ENCODE data around the gene SLC6A9. TPM values are rescaled to one million over a fixed set of nuclear protein-coding genes. Genes with fewer than 3 reads are reported as not detected.
A peak's percentile ranks its signal among the peaks of the same experiment; 100 is the strongest.

SLC6A9 gene
- total and polyA plus RNA-seq, 12 donors = 11.8 to 198 (median 23.5) TPM

GRCh38 chr1:44077421-44077820, 46.2 kb upstream of the SLC6A9 start:
- H3K9me3 ChIP-seq (replicated peaks in 1 of 3) = no peaks in the 10 kb centered on the region
- no peaks in the 10 kb centered on the region for H3K36me3 ChIP-seq (replicated peaks in 1 of 2)
- H3K27me3 ChIP-seq = no peaks in the 10 kb centered on the region
- no peak for DNase-seq
- no peak overlapping the region for H3K4me3 ChIP-seq
- H3K4me1 ChIP-seq (replicated peaks in 1 of 2) = peaks cover 0 to 14% of the 10 kb centered on the region in 2 donors
- H3K27ac ChIP-seq = peak overlapping the region in 2 of 5 donors; percentile 1 to 2
- 83 to 91% (median 89%) methylated on average over 5 of the region's 5 CpGs for WGBS, 4 donors
- intact Hi-C loops (cut with DNase I) = no loop called here
- no peak for TF ChIP-seq CTCF (IDR thresholded peaks at IDR 0.05)

GRCh38 chr1:44076066-44076465, 44.8 kb upstream of the SLC6A9 start:
- TF ChIP-seq POLR2A (IDR thresholded peaks at IDR 0.05) (no peak), CTCF (IDR thresholded peaks at IDR 0.05) (no peak)
- Histone ChIP-seq H3K9me3 (replicated peaks in 1 of 3) (no peaks in the 10 kb centered on the region), H3K27ac (no peak overlapping the region), H3K4me3 (no peak overlapping the region), H3K4me1 (replicated peaks in 1 of 2) (peaks cover 0 to 14% of the 10 kb centered on the region in 2 donors), H3K36me3 (replicated peaks in 1 of 2) (no peaks in the 10 kb centered on the region), H3K27me3 (no peaks in the 10 kb centered on the region)
- 44 to 78% (median 72%) methylated on average over 1 of the region's 1 CpG for WGBS, 4 donors
- intact Hi-C loops (cut with DNase I) = no loop called here
- no peak for DNase-seq

- TF ChIP-seq POLR2A (IDR thresholded peaks at IDR 0.05) (no peak), CTCF (IDR thresholded peaks at IDR 0.05) (no peak)
Observed at GRCh38 chr1:44074415-44074814, 43.2 kb upstream of the SLC6A9 start.

GRCh38 chr1:44073528-44073927, 42.3 kb upstream of the SLC6A9 start:
- no peaks in the 10 kb centered on the region for H3K9me3 ChIP-seq (replicated peaks in 1 of 3)
- TF ChIP-seq POLR2A (IDR thresholded peaks at IDR 0.05) = no peak
- TF ChIP-seq CTCF (IDR thresholded peaks at IDR 0.05) = no peak
- no peaks in the 10 kb centered on the region for H3K27me3 ChIP-seq
- H3K4me1 ChIP-seq (replicated peaks in 1 of 2) = peaks cover 6 to 19% of the 10 kb centered on the region in 2 donors
- H3K4me3 ChIP-seq = no peak overlapping the region
- H3K36me3 ChIP-seq (replicated peaks in 1 of 2) = no peaks in the 10 kb centered on the region
- DNase-seq = no peak
- intact Hi-C loops (cut with DNase I) = no loop called here
- WGBS, 4 donors = 62 to 85% (median 72%) methylated on average over 2 of the region's 2 CpGs
- H3K27ac ChIP-seq = no peak overlapping the region

More at GRCh38 chr1:44074415-44074814, 43.2 kb upstream of the SLC6A9 start:
- Histone ChIP-seq H3K4me1 (replicated peaks in 1 of 2) (peaks cover 0 to 14% of the 10 kb centered on the region in 2 donors), H3K4me3 (no peak overlapping the region), H3K27ac (no peak overlapping the region), H3K9me3 (replicated peaks in 1 of 3) (no peaks in the 10 kb centered on the region), H3K27me3 (no peaks in the 10 kb centered on the region), H3K36me3 (replicated peaks in 1 of 2) (no peaks in the 10 kb centered on the region)
- 34 to 49% (median 40%) methylated on average over 3 of the region's 3 CpGs for WGBS, 4 donors
- intact Hi-C loops (cut with DNase I) = no loop called here
- no peak for DNase-seq

All from adrenal gland (tissue), 12 donors.